Right hindlimb (tissue), 1 donor: ENCODE results near the gene ICA1.
"Not testable (repeated sequence)": the region's sequence is repeated elsewhere in the genome, so short reads cannot be mapped to it uniquely, and the experiment has no call there.

Experiments used
- DNase-seq: peaks from one replicate; pipeline ENCODE4 v3.0.0-alpha.2; 2018

ICA1 gene

GRCh38 chr7:8089036-8089780 is 172.8 kb downstream of the ICA1 start:
- DNase-seq = no peak

- no peak for DNase-seq
Observed at GRCh38 chr7:8086239-8086638, 175.7 kb downstream of the ICA1 start.

GRCh38 chr7:8085420-8085819 is 176.5 kb downstream of the ICA1 start:
- no peak for DNase-seq

GRCh38 chr7:8084836-8085235 is 177.1 kb downstream of the ICA1 start:
- no peak for DNase-seq

- no peak for DNase-seq
Observed at GRCh38 chr7:8082762-8083161, 179.2 kb downstream of the ICA1 start.

GRCh38 chr7:8078418-8078817 is 183.5 kb downstream of the ICA1 start:
- no peak for DNase-seq

GRCh38 chr7:8070451-8071180 is 191.4 kb downstream of the ICA1 start:
- no peak for DNase-seq

- no peak for DNase-seq
Observed at GRCh38 chr7:8068892-8069686, 192.9 kb downstream of the ICA1 start.

- no peak for DNase-seq
Observed at GRCh38 chr7:8065356-8065813, 196.6 kb downstream of the ICA1 start.

GRCh38 chr7:8064828-8065227 is 197.1 kb downstream of the ICA1 start:
- DNase-seq = no peak

GRCh38 chr7:8063706-8064297 is 198.2 kb downstream of the ICA1 start:
- no peak for DNase-seq

GRCh38 chr7:8063300-8063699 is 198.7 kb downstream of the ICA1 start:
- DNase-seq = not testable (repeated sequence)
